Suppressor macrophage treated with lipopolysaccharide for 4 hours (primary cell): ENCODE results near the gene SLC17A6.

Experiments
- DNase-seq: peaks from one replicate; pipeline ENCODE4 v3.0.0-alpha.2; 2020

The SLC17A6 gene

DNA sequence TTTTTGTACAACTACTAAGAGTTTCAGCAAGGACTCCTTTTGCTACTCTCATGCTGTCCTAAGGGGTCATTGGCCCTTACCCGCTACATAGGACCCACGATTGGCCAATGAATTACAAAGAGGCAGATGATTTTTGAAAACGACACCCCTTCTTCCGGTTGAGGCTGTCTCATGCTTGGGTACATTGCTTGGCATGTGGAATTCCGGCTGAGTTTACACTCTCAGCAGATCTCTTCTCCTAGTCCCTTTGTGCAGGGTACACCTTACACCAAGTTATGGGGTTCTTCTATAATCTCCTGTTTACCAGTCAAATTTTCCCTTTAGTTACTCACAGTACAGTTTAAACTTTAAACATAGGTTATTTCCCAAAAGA, 52.1 kb downstream of the SLC17A6 start:
- no peak for DNase-seq

- DNase-seq = no peak
These were observed 54.4 kb downstream of the SLC17A6 start for GRCh38 chr11:22392561-22392960.

DNA sequence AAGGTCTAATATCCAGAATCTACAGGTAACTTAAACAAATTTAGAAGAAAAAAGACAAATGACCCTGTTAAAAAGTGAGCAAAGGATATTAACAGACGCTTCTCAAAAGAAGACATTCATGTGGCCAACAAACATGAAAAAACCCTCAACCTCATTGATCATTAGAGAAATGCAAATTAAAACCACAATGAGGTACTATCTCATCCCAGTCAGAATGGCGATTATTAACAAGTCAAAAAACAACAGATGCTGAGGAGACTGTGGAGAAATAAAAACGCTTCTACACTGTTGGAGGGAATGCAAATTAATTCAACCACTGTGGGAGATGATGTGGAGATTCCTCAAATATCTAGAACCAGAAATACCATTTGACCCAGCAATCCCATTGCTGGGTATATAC, 67.2 kb downstream of the SLC17A6 start:
- DNase-seq = no peak

DNA sequence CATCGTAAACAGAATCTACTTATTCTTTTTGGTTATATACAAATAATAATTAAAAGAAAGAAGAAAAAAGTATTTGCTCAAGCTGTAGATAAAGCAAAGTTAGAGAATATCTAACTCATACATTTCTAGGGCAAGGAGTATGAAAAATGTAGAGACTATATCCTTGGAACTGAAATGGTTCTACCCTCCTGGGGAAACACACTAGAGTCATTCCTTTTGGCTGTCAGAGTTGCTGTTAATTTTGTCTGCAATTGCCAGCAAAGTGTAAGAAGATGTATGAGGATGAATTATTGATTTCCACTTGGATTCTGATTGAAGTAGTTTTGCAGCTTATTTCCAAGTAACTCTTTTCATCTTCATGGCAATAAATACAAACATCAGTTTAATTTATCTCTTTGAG, 69.1 kb downstream of the SLC17A6 start:
- no peak for DNase-seq

- DNase-seq = no peak
These were observed 69.7 kb downstream of the SLC17A6 start for GRCh38 chr11:22407921-22408320.

DNA sequence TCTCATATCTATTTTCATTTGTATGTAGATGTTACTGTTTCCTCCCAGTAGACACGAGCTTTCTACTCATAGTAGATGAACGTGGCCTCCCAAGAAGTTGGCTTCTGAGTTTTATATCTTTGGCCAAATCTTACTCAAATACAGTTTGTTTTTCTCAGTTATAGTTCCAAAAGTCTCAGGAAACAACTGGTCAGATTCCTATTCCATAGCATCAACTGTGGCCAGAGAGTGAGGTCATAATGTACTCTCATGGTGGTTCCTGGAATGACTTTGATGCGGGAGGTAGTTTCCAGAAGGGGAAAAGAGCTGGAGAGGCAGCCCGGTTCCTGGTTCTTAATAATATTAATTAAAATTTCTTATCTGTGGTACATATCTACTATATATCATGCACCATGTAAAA, 77.3 kb downstream of the SLC17A6 start:
- DNase-seq = no peak

- no peak for DNase-seq
These were observed 78.3 kb downstream of the SLC17A6 start for GRCh38 chr11:22416462-22416861.

- no peak for DNase-seq
These were observed 88.7 kb downstream of the SLC17A6 start for GRCh38 chr11:22426915-22427314.
